A673 (cell line): ENCODE results near the gene IL1RN. TPM values are rescaled to one million over a fixed set of nuclear protein-coding genes. Genes with fewer than 3 reads are reported as not detected.

Experiments used
- BruUV-seq: library from RNA; stranded (reverse); fragments of 400-500 nt; replicated peaks from 2 replicates; lab custom pipeline; 2021; lab: Mats Ljungman, UMichigan
- CTCF ChIA-PET: fragments of 300-600 bp; sonication (Branson Sonifier 250); formaldehyde crosslinking; loops from one replicate; lab custom pipeline; 2022; ENCODE audit warnings: antibody characterized with exemption; lab: Charles Lee
- POLR2A ChIA-PET: fragments of 300-600 bp; sonication (Branson Sonifier 250); formaldehyde crosslinking; loops from one replicate; lab custom pipeline; 2022; ENCODE audit warnings: antibody characterized with exemption; ENCODE audit not compliant: low non-redundant PET; lab: Charles Lee
- DNase-seq: peaks from one replicate; pipeline ENCODE4 v3.0.0-alpha.2; 2015; ENCODE audit warnings: low spot score
- H3K27ac ChIP-seq: fragments of 200-600 bp; sonication (generic); 2 replicates; pipeline ENCODE4 v1.5.1; 2016; ENCODE audit warnings: mixed run types, low read depth, mild to moderate bottlenecking, mixed read lengths, antibody characterized with exemption, low read length; ENCODE audit not compliant: poor library complexity, severe bottlenecking
- H3K27me3 ChIP-seq: fragments of 200-600 bp; sonication (generic); replicated peaks from 2 replicates; pipeline ENCODE4 v1.6.1; 2017; ENCODE audit warnings: mixed run types, low read depth, mild to moderate bottlenecking, mixed read lengths, antibody characterized with exemption, low read length; ENCODE audit not compliant: insufficient read depth, poor library complexity
- H3K36me3 ChIP-seq: fragments of 200-600 bp; sonication (generic); 2 replicates; pipeline ENCODE4 v1.6.1; 2016; ENCODE audit warnings: mixed run types, mild to moderate bottlenecking, mixed read lengths, antibody characterized with exemption, low read length; ENCODE audit not compliant: insufficient read depth, poor library complexity, severe bottlenecking
- H3K4me1 ChIP-seq: fragments of 200-600 bp; sonication (generic); 2 replicates; pipeline ENCODE4 v1.6.1; 2017; ENCODE audit warnings: mixed run types, mild to moderate bottlenecking, mixed read lengths, antibody characterized with exemption, low read length; ENCODE audit not compliant: insufficient read depth, poor library complexity, severe bottlenecking
- H3K4me3 ChIP-seq: fragments of 200-600 bp; sonication (generic); 2 replicates; pipeline ENCODE4 v1.5.1; 2016; ENCODE audit warnings: low read depth, mixed run types, mild to moderate bottlenecking, mixed read lengths, low read length; ENCODE audit not compliant: poor library complexity, severe bottlenecking
- H3K9me3 ChIP-seq: fragments of 200-600 bp; sonication (generic); 2 replicates; pipeline ENCODE4 v1.6.1; 2016; ENCODE audit warnings: mixed run types, low read depth, mild to moderate bottlenecking, mixed read lengths, antibody characterized with exemption, low read length; ENCODE audit not compliant: poor library complexity, severe bottlenecking
- EZH2 ChIP-seq: fragments of 200-600 bp; sonication (generic); IDR thresholded peaks from 2 replicates; pipeline ENCODE4 v1.6.1; 2017; ENCODE audit warnings: borderline replicate concordance, low read depth, mild to moderate bottlenecking, mixed read lengths, antibody characterized with exemption, low read length; ENCODE audit not compliant: poor library complexity, severe bottlenecking
- intact Hi-C: fragments of 100-400 bp; cut with micrococcal nuclease; formaldehyde crosslinking; loops from one replicate; pipeline ENCODE4 v1.10.0; 2022; ENCODE audit not compliant: unreplicated experiment
- total RNA-seq: library from RNA; stranded (reverse); gene quantifications from 2 replicates; pipeline ENCODE4 v1.2.3, GENCODE V29; 2021
- TF ChIP-seq, protein P1 (sequence below): fragments of 300-800, 200-600 bp; sonication (generic); conservative IDR thresholded peaks from 2 replicates; pipeline ENCODE4 v1.5.1; 2017; ENCODE audit warnings: low read depth, mild to moderate bottlenecking, antibody characterized with exemption, low read length, moderate library complexity, mixed read lengths

IL1RN gene
- total RNA-seq, 1 experiment from 2014 or later = not detected

DNA sequence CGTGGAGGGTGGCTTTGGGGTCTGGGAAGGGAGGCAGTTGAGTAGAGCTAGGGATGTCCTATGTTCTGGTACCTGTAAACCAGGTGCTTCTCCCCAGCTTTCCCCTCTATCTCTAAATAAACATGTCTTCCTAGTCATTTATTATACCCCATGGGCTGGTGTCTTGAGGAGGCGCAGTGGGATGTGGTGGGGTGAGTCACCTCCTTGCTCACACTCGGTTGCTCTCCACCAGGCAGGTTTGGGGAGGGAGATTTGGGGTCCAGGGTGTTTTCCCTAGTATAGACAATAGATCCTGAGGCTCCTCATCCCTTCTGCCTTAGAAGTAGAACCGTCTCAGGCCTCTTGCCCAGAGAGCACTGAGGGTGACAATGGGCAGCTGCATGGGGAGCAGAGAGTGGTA is 51.5 kb downstream of the IL1RN start:
- Histone ChIP-seq H3K4me1 (no peaks in the 10 kb centered on the region), H3K9me3 (no peaks in the 10 kb centered on the region), H3K27ac (no peak overlapping the region), H3K36me3 (no peaks in the 10 kb centered on the region), H3K27me3 (no peaks in the 10 kb centered on the region), H3K4me3 (no peak overlapping the region)
- no TSS peak for BruUV-seq
- ChIA-PET CTCF (no interaction called here), POLR2A (no interaction called here)
- TF ChIP-seq EZH2 = no peak
- TF ChIP-seq, protein P1, sequence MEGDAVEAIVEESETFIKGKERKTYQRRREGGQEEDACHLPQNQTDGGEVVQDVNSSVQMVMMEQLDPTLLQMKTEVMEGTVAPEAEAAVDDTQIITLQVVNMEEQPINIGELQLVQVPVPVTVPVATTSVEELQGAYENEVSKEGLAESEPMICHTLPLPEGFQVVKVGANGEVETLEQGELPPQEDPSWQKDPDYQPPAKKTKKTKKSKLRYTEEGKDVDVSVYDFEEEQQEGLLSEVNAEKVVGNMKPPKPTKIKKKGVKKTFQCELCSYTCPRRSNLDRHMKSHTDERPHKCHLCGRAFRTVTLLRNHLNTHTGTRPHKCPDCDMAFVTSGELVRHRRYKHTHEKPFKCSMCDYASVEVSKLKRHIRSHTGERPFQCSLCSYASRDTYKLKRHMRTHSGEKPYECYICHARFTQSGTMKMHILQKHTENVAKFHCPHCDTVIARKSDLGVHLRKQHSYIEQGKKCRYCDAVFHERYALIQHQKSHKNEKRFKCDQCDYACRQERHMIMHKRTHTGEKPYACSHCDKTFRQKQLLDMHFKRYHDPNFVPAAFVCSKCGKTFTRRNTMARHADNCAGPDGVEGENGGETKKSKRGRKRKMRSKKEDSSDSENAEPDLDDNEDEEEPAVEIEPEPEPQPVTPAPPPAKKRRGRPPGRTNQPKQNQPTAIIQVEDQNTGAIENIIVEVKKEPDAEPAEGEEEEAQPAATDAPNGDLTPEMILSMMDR = no peak
- intact Hi-C loops = no loop called here
- no peak for DNase-seq

DNA sequence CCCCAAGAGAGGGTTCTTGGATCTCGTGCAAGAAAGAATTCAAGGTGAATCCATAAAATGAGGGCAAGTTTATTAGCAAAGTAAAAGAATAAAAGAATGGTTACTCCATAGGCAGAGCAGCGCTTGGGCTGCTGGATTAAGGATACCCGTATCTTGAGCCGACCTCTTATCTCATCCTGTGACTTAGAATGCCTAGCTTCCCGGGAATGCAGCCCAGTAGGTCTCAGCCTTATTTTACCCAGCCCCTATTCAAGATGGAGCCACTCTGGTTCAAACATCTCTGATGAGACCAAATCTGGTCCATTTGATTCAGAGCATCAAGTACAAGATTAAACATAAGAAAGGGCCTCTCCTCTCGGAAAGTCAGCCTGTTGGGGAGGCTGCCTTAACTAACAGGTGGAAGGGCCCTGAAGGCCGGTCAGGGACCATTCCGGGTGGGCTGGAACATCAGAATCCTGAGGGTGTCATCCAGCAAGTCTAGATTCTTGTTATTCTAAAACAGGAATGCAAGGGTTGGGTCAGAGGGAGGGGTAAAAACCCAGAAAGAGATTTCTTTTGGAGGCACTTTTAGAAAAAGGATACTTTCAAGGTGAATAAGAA is 52.1 kb downstream of the IL1RN start:
- Histone ChIP-seq H3K27ac (no peak overlapping the region), H3K4me1 (no peaks in the 10 kb centered on the region), H3K4me3 (no peak overlapping the region), H3K9me3 (no peaks in the 10 kb centered on the region), H3K36me3 (no peaks in the 10 kb centered on the region), H3K27me3 (no peaks in the 10 kb centered on the region)
- POLR2A ChIA-PET = no interaction called here
- TF ChIP-seq, protein P1 = no peak
- no peak for TF ChIP-seq EZH2
- BruUV-seq = no TSS peak
- intact Hi-C loops = no loop called here
- DNase-seq = no peak
- CTCF ChIA-PET = no interaction called here

DNA sequence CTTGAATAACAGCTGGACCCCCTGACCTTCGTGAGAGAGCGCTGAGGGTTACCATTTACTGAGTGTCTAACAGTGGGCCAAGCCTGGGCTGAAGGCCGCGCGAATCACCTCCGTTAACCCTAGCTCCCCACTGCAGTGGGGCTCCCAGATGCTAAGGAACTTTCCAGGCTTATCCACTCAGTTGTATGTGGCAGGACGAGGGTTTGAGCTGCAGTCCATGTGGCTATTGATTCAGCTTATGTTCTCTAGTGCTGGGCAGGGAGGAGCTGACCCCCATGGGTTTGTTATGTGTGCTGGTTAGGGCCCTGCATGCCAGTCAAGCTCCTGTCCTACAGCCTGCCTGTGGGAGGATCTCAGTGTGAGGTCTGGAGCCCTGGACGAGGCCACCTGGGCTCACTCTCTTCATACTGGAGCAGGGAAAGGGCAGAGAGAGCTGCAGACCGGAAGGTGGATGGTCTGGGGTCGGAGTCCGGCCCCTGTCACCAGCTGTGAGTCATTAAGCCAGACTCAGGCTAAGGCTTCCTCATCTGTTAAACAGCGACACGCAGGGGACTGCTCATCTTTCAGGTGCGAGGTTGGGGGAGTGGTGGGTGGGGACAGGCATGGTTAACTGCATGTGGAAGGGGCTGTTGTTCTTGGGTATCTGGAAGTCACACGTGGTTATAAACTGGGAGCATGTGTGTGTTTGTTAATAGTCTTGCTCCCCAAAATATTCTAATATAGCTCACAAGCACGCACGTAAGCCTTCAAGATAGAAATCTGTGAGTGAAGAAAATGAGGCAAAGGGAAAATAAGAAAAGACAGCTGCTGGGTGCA is 52.9 kb downstream of the IL1RN start:
- no peaks in the 10 kb centered on the region for H3K4me1 ChIP-seq
- POLR2A ChIA-PET = no interaction called here
- CTCF ChIA-PET = no interaction called here
- intact Hi-C loops = no loop called here
- no peak overlapping the region for H3K4me3 ChIP-seq
- no peaks in the 10 kb centered on the region for H3K9me3 ChIP-seq
- no TSS peak for BruUV-seq
- no peaks in the 10 kb centered on the region for H3K36me3 ChIP-seq
- TF ChIP-seq EZH2 = no peak
- TF ChIP-seq, protein P1 = no peak
- DNase-seq = no peak
- H3K27me3 ChIP-seq = no peaks in the 10 kb centered on the region
- no peak overlapping the region for H3K27ac ChIP-seq
